ENCODE measurements around the gene PVR. TPM values are rescaled to one million over a fixed set of nuclear protein-coding genes. Genes with fewer than 3 reads are reported as not detected.

Gene PVR
- total RNA-seq (2011; cell fraction: chromatin; rRNA removed; ENCODE audit: low replicate concordance) = 8.9 and 19.4 TPM in 2 replicates
- total RNA-seq (2011; cell fraction: nucleolus; rRNA removed) = 20.8 and 21.8 TPM in 2 replicates
- 16.2 and 17.5 TPM in 2 replicates for total RNA-seq (2011; cell fraction: nucleoplasm; rRNA removed)
- 13.8 and 17.0 TPM in 2 replicates for total RNA-seq (2014; rRNA removed)
- total RNA-seq (2014; rRNA removed; fragmentation: Illumina TruSeq; extraction: Trizol) = 8.3 and 9.8 TPM in 2 replicates
- total RNA-seq (2015; rRNA removed; fragmentation: Illumina TruSeq; extraction: Trizol) = 9.8 and 10.8 TPM in 2 replicates
- 13.3 and 14.5 TPM in 2 replicates for total RNA-seq (2021)
- 6.5 and 9.2 TPM in 2 replicates for polyA plus RNA-seq (2011; rRNA removed)
- 11.9 and 12.0 TPM in 2 replicates for polyA plus RNA-seq (2011; cell fraction: cytosol; rRNA removed)
- polyA plus RNA-seq (2011; cell fraction: nucleus; rRNA removed) = 7.9 and 9.4 TPM in 2 replicates
- 8.0 and 21.3 TPM in 2 replicates for polyA plus RNA-seq (2012)
- polyA plus RNA-seq (2014; fragmentation: Illumina TruSeq; extraction: Trizol) = 13.9 and 14.0 TPM in 2 replicates
- polyA plus RNA-seq (2014; fragmentation: Nextera tagmentation; extraction: Ambion mirVana) = 1 to 10 TPM in 1 of 2 experiments, under 1 TPM in 1; 0.89 to 1.5 TPM
- 9.1 and 10.9 TPM in 2 replicates for polyA plus RNA-seq (2014; rRNA removed)
- polyA minus RNA-seq (2011; rRNA and poly(A)+ RNA removed) = 7.5 and 7.7 TPM in 2 replicates
- polyA minus RNA-seq (2011; cell fraction: cytosol; rRNA and poly(A)+ RNA removed) = 6.1 and 6.3 TPM in 2 replicates
- 6.3 and 8.7 TPM in 2 replicates for polyA minus RNA-seq (2011; cell fraction: nucleus; rRNA and poly(A)+ RNA removed)
- percentile 64 among the genes with signal in this experiment for Bru-seq, nascent RNA
- BruChase-seq, experiment 1, labeled RNA remaining after a 2-hour chase = percentile 68 among the genes with signal in this experiment
- BruChase-seq, experiment 2, labeled RNA remaining after a 6-hour chase = percentile 68 among the genes with signal in this experiment
- long read RNA-seq, experiment 1, transcript PVR-205 (8 exons, 3,325 nt) = major isoform, 21 of 103 reads
- long read RNA-seq, experiment 1, transcript PVR-203 (8 exons, 3,078 nt) = minor isoform, 6 of 103 reads
- long read RNA-seq, experiment 1, transcript PVR-202 (7 exons, 3,166 nt) = minor isoform, 5 of 103 reads
- long read RNA-seq, experiment 1, partial matches to known transcripts = 5 of 103 reads
- long read RNA-seq, experiment 1, other reads (novel, unspliced or antisense) = 65 of 103 reads
- long read RNA-seq, experiment 2, partial matches to known transcripts = 5 of 11 reads
- long read RNA-seq, experiment 2, other reads (novel, unspliced or antisense) = 2 of 11 reads
- long read RNA-seq, experiment 3, partial matches to known transcripts = 0 of 2 reads
- long read RNA-seq, experiment 3, other reads (novel, unspliced or antisense) = 0 of 2 reads

DNA sequence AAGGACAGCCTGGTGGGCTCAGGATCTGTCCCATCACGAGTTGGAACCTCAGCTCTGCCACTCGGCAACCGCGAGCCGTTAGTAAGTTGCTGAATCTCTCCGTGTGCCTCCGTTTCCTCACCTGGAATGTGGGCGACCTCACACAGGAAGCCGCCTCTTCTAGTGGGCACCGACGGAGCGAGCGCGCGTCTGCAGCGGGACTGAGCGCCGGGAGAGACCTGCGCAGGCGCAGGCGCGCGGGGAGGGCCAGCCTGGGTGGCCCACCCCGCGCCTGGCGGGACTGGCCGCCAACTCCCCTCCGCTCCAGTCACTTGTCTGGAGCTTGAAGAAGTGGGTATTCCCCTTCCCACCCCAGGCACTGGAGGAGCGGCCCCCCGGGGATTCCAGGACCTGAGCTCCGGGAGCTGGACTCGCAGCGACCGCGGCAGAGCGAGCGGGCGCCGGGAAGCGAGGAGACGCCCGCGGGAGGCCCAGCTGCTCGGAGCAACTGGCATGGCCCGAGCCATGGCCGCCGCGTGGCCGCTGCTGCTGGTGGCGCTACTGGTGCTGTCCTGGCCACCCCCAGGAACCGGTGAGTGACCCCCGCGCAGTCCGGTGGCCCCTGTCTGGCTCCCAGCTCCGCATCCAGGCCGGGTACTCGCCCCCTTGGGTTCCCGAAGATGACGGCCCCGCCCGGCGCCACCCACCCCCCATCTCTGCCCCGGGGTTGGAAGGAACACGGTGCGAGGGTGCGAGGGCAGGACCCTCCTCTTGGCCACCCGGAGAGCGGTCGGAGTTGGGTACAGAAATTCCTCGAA is at the start of gene PVR:
Gene PVR, plus strand, starts transcription at position 306 of the 797 bp plus-strand sequence. Its CDS starts 187 bp downstream, at position 493.
- ATAC-seq (peak; percentile 95), DNase-seq (ENCODE audit: extremely low read depth in 1 of 4, low spot score in 3 of 4) (peak; percentile 58 to 79 (median 74)), FAIRE-seq (no peak)
- Histone ChIP-seq H4K20me1 (replicated peaks; ENCODE audit: control insufficient read depth, insufficient read depth, low read length) (no peaks in the 10 kb centered on the region), H3K4me1 (replicated peaks in 1 of 2; ENCODE audit: control insufficient read depth in 2 of 2, insufficient read depth in 2 of 2, low read length in 2 of 2) (peaks cover 5 to 22% of the 10 kb centered on the region in 2 experiments; a peak in 3 of 5 replicates), H3K36me3 (ENCODE audit: control insufficient read depth, insufficient read depth, low read length) (no peaks in the 10 kb centered on the region), H2AFZ (ENCODE audit: low read depth, low read length) (peak within 1 kb of the TSS; percentile 93), H3K27me3 (ENCODE audit: control insufficient read depth in 2 of 2, insufficient read depth in 2 of 2, low read length in 2 of 2) (no peaks in the 10 kb centered on the region), H3K9me3 (replicated peaks; ENCODE audit: control insufficient read depth, insufficient read depth, low read depth, low read length) (no peaks in the 10 kb centered on the region), H3K79me2 (ENCODE audit: control insufficient read depth, insufficient read depth, low read length) (peaks cover 7% of the 10 kb centered on the region; the same call in 2 of the 3 replicates), H3K4me2 (ENCODE audit: insufficient read depth, low read length) (peak within 1 kb of the TSS; percentile 87), H3K9me1 (ENCODE audit: control insufficient read depth, insufficient read depth, low read length) (no peaks in the 10 kb centered on the region), H3K4me3 (peak within 1 kb of the TSS; percentile 74), H3K9ac (ENCODE audit: insufficient read depth in 1 of 2, low read depth in 2 of 2, low read length in 2 of 2) (peak within 1 kb of the TSS; percentile 65 to 92), H3K27ac (ENCODE audit: extremely low read depth, low read depth, low read length) (peak within 1 kb of the TSS; percentile 60; the same call in 1 of the 3 replicates)
- WGBS (ENCODE audit: insufficient coverage, low coverage, missing lambda C conversion rate) = 16% methylated on average over 52 of the region's 70 CpGs
- BruUV-seq (replicated peaks) = TSS peak; percentile 59
- ChIA-PET CTCF (ENCODE audit: low intra/inter-chr PET ratio) (no interaction called here), POLR2A (interaction anchor here (0.6 to 1.5 kb wide), 3 partner anchors 10 to 61 kb away, joined by 3 to 4 read pairs (median 3); no protein-coding TSS in a partner anchor)
- intact Hi-C loops (cut with micrococcal nuclease) (no loop called here), in situ Hi-C loops (cut with MboI) (no loop called here)
- TF ChIP-seq, protein P1, sequence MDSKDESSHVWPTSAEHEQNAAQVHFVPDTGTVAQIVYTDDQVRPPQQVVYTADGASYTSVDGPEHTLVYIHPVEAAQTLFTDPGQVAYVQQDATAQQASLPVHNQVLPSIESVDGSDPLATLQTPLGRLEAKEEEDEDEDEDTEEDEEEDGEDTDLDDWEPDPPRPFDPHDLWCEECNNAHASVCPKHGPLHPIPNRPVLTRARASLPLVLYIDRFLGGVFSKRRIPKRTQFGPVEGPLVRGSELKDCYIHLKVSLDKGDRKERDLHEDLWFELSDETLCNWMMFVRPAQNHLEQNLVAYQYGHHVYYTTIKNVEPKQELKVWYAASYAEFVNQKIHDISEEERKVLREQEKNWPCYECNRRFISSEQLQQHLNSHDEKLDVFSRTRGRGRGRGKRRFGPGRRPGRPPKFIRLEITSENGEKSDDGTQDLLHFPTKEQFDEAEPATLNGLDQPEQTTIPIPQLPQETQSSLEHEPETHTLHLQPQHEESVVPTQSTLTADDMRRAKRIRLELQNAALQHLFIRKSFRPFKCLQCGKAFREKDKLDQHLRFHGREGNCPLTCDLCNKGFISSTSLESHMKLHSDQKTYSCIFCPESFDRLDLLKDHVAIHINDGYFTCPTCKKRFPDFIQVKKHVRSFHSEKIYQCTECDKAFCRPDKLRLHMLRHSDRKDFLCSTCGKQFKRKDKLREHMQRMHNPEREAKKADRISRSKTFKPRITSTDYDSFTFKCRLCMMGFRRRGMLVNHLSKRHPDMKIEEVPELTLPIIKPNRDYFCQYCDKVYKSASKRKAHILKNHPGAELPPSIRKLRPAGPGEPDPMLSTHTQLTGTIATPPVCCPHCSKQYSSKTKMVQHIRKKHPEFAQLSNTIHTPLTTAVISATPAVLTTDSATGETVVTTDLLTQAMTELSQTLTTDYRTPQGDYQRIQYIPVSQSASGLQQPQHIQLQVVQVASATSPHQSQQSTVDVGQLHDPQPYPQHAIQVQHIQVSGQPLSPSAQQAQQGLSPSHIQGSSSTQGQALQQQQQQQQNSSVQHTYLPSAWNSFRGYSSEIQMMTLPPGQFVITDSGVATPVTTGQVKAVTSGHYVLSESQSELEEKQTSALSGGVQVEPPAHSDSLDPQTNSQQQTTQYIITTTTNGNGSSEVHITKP (IDR thresholded peaks at IDR 0.05; ENCODE audit: partially characterized antibody) = peak; percentile 18
- TF ChIP-seq HNRNPL (IDR thresholded peaks at IDR 0.05; ENCODE audit: low read depth, low read length) (peak; percentile 67; the same call in 1 of the 2 replicates), ZFX (CRISPR knock-in tag; IDR thresholded peaks at IDR 0.05) (peak; percentile 67), FIP1L1 (IDR thresholded peaks at IDR 0.05; ENCODE audit: low read depth, low read length, poor library complexity, severe bottlenecking) (no peak), KDM5B (IDR thresholded peaks at IDR 0.05; ENCODE audit: insufficient replicate concordance, low read depth, low read length) (peak; percentile 45), ZBTB2 (IDR thresholded peaks at IDR 0.05) (0 out of 2 replicates have a peak, but pooled peaks have one; percentile 15), CTBP1 (IDR thresholded peaks at IDR 0.05; ENCODE audit: borderline replicate concordance) (peak; percentile 37; the same call in 1 of the 2 replicates)
- TF ChIP-seq, protein P2, sequence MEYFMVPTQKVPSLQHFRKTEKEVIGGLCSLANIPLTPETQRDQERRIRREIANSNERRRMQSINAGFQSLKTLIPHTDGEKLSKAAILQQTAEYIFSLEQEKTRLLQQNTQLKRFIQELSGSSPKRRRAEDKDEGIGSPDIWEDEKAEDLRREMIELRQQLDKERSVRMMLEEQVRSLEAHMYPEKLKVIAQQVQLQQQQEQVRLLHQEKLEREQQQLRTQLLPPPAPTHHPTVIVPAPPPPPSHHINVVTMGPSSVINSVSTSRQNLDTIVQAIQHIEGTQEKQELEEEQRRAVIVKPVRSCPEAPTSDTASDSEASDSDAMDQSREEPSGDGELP (CRISPR knock-in tag; IDR thresholded peaks at IDR 0.05; ENCODE audit: borderline replicate concordance) = peak; percentile 69; the same call in 1 of the 2 replicates
